Thyroid gland (tissue), 4 donors: ENCODE results near the gene HS6ST1.

ENCODE experiments used
- POLR2A ChIP-seq, 2 donors: fragments of 450-650 bp; IDR thresholded peaks; one replicate each; pipeline ENCODE4 v1.6.1; 2017; ENCODE audit warnings: antibody characterized with exemption in 2 of 2, mild to moderate bottlenecking in 2 of 2, moderate library complexity in 1 of 2
- TF ChIP-seq, protein P1 (sequence below), 6 experiments: fragments of 200-600 bp in 3 of 6; fragments of 450-650 bp in 3 of 6; sonication (generic) in 3 of 6; IDR thresholded peaks; one replicate each; pipeline ENCODE4 v1.5.1; 2016 to 2019; ENCODE audit warnings: antibody characterized with exemption in 6 of 6, mild to moderate bottlenecking in 2 of 6, inconsistent platforms in 1 of 6, moderate library complexity in 1 of 6

DNA sequence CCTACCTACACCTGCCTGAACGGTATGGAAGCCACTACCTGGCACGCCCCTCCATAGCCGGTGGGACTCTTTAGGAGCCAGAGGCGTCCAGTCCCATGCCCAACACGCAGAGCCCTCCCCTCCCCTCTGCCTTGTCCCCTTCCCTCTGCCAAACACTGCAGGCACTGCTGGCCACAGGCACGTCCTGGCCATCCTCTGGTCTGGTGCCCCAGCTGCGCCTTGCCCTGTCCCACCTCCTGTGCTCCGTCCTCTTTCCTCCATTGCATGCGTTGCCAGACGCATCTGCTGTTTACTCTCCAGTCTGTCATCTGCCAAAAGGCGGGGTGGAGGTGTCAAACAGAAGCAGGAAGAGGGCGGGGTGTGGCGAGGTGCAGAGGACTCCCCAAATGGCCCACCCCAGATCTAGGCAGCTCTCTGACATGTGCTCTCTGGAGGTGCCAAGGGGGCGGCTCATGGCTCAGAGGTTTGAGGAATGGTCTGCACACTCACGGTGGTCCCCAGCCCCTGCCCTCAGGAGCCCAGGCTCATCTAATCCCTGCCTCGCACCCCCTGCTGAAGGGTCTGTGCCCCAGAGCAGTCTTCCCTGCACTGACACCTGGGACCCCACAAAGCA, 45.1 kb downstream of the HS6ST1 start:
- TF ChIP-seq, protein P1, sequence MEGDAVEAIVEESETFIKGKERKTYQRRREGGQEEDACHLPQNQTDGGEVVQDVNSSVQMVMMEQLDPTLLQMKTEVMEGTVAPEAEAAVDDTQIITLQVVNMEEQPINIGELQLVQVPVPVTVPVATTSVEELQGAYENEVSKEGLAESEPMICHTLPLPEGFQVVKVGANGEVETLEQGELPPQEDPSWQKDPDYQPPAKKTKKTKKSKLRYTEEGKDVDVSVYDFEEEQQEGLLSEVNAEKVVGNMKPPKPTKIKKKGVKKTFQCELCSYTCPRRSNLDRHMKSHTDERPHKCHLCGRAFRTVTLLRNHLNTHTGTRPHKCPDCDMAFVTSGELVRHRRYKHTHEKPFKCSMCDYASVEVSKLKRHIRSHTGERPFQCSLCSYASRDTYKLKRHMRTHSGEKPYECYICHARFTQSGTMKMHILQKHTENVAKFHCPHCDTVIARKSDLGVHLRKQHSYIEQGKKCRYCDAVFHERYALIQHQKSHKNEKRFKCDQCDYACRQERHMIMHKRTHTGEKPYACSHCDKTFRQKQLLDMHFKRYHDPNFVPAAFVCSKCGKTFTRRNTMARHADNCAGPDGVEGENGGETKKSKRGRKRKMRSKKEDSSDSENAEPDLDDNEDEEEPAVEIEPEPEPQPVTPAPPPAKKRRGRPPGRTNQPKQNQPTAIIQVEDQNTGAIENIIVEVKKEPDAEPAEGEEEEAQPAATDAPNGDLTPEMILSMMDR (IDR thresholded peaks at IDR 0.05): no peak
- TF ChIP-seq POLR2A (IDR thresholded peaks at IDR 0.05): no peak
